Fibroblast of lung (primary cell): Measurements from ENCODE around the gene PPM1D. TPM values are rescaled to one million over a fixed set of nuclear protein-coding genes. Genes with fewer than 3 reads are reported as not detected.
A peak's percentile ranks its signal among the peaks of the same experiment; 100 is the strongest.

Source experiments
- DNase-seq, 2 donors: peaks; one replicate each; pipeline versions ENCODE4 v3.0.0 to v3.0.0-alpha.2; 2010; ENCODE audit warnings: low read depth in 2 of 2
- H2AFZ ChIP-seq: 2 replicates; pipeline ENCODE4 v1.5.1; 2012; ENCODE audit warnings: low read length, control low read depth, inconsistent platforms
- H3K27ac ChIP-seq: 2 replicates; pipeline ENCODE4 v1.5.1; 2011; ENCODE audit warnings: low read length, control low read depth; ENCODE audit not compliant: insufficient read depth
- H3K27me3 ChIP-seq: 2 replicates; pipeline ENCODE4 v1.5.1; 2011; ENCODE audit warnings: mild to moderate bottlenecking, low read length; ENCODE audit not compliant: control insufficient read depth, insufficient read depth
- H3K36me3 ChIP-seq: 2 replicates; pipeline ENCODE4 v1.5.1; 2011; ENCODE audit warnings: low read length; ENCODE audit not compliant: control insufficient read depth, insufficient read depth
- H3K4me1 ChIP-seq: 2 replicates; pipeline ENCODE4 v1.5.1; 2011; ENCODE audit warnings: low read length; ENCODE audit not compliant: control insufficient read depth, insufficient read depth; ENCODE audit errors: extremely low read depth
- H3K4me2 ChIP-seq: 2 replicates; pipeline ENCODE4 v1.5.1; 2011; ENCODE audit warnings: low read length, control low read depth; ENCODE audit not compliant: insufficient read depth; ENCODE audit errors: extremely low read depth
- H3K4me3 ChIP-seq, 4 experiments: fragments of 200-600 bp in 1 of 4; sonication (generic) in 1 of 4; replicated peaks in 1 of 4; 2 replicates each; pipeline ENCODE4 v1.5.1; 2011 to 2016; ENCODE audit warnings: low read length in 4 of 4, low read depth in 3 of 4, mild to moderate bottlenecking in 3 of 4, control low read depth in 2 of 4, inconsistent platforms in 1 of 4, mixed read lengths in 1 of 4; ENCODE audit not compliant: insufficient read depth in 1 of 4; ENCODE audit errors: control extremely low read depth in 1 of 4
- H3K79me2 ChIP-seq: 2 replicates; pipeline ENCODE4 v1.5.1; 2012; ENCODE audit warnings: mild to moderate bottlenecking, low read length, inconsistent platforms; ENCODE audit not compliant: control insufficient read depth, insufficient read depth
- H3K9ac ChIP-seq: 2 replicates; pipeline ENCODE4 v1.5.1; 2011; ENCODE audit warnings: mild to moderate bottlenecking, low read length, control low read depth; ENCODE audit not compliant: insufficient read depth
- H3K9me3 ChIP-seq: 2 replicates; pipeline ENCODE4 v1.5.1; 2012; ENCODE audit warnings: low read depth, low read length; ENCODE audit not compliant: control insufficient read depth, insufficient read depth
- H4K20me1 ChIP-seq: 2 replicates; pipeline ENCODE4 v1.5.1; 2011; ENCODE audit warnings: low read length; ENCODE audit not compliant: control insufficient read depth, insufficient read depth; ENCODE audit errors: extremely low read depth
- CTCF ChIP-seq, 2 donors: IDR thresholded peaks in 1 of 2; conservative IDR thresholded peaks in 1 of 2; 1 replicate in 1 of 2; 2 replicates in 1 of 2; pipeline ENCODE4 v1.5.1; 2011 to 2012; ENCODE audit warnings: low read length in 2 of 2, control low read depth in 1 of 2, inconsistent platforms in 1 of 2, low read depth in 1 of 2, mild to moderate bottlenecking in 1 of 2
- EZH2 ChIP-seq: IDR thresholded peaks from 2 replicates; pipeline ENCODE4 v1.5.1; 2012; ENCODE audit warnings: low read length, control low read depth, mild to moderate bottlenecking; ENCODE audit errors: missing control alignments
- polyA plus RNA-seq, 2 donors: library from polyadenylated mRNA; depleted of rRNA in 1 of 2; stranded (reverse) in 1 of 2; unstranded in 1 of 2; fragments of >200 nt; gene quantifications; 2 replicates each; pipeline ENCODE4 v1.2.1, GENCODE V29; 2011 to 2012; ENCODE audit warnings: missing spikeins in 1 of 2
- total RNA-seq: library from RNA; depleted of rRNA; stranded (reverse); fragments of >200 nt; gene quantifications from 2 replicates; pipeline ENCODE4 v1.2.1, GENCODE V29; 2014

The PPM1D gene
- total and polyA plus RNA-seq, 2 donors (not counting 1 experiment from before 2014, with no cell fraction given) = 6.8 to 12.4 TPM

GRCh38 chr17:60583008-60583407 lies 17.0 kb upstream of the PPM1D start:
- no peak for TF ChIP-seq CTCF (conservative IDR thresholded peaks at IDR 0.05 in 1 of 2, IDR thresholded peaks at IDR 0.05 in 1 of 2; ENCODE audit: low read depth in 1 of 2, low read length in 2 of 2)
- TF ChIP-seq EZH2 = no peak
- peaks cover 5% of the 10 kb centered on the region for H3K4me1 ChIP-seq

GRCh38 chr17:60585887-60586286 lies 14.1 kb upstream of the PPM1D start:
- no peak for DNase-seq
- H3K9ac ChIP-seq = no peak overlapping the region
- H3K79me2 ChIP-seq = no peaks in the 10 kb centered on the region
- H3K27ac ChIP-seq = no peak overlapping the region
- H3K4me2 ChIP-seq = no peak overlapping the region
- H3K36me3 ChIP-seq = no peaks in the 10 kb centered on the region
- no peaks in the 10 kb centered on the region for H4K20me1 ChIP-seq
- H3K27me3 ChIP-seq = no peaks in the 10 kb centered on the region
- no peak for TF ChIP-seq EZH2
- no peak for TF ChIP-seq CTCF (conservative IDR thresholded peaks at IDR 0.05 in 1 of 2, IDR thresholded peaks at IDR 0.05 in 1 of 2; ENCODE audit: low read depth in 1 of 2, low read length in 2 of 2)
- H3K9me3 ChIP-seq = no peaks in the 10 kb centered on the region
- H3K4me1 ChIP-seq = no peaks in the 10 kb centered on the region
- H3K4me3 ChIP-seq = no peak overlapping the region
- no peak overlapping the region for H2AFZ ChIP-seq

More at GRCh38 chr17:60583008-60583407, 17.0 kb upstream of the PPM1D start:
- Histone ChIP-seq H3K36me3 (no peaks in the 10 kb centered on the region), H4K20me1 (no peaks in the 10 kb centered on the region), H3K9ac (no peak overlapping the region), H2AFZ (no peak overlapping the region), H3K4me2 (no peak overlapping the region), H3K27me3 (no peaks in the 10 kb centered on the region), H3K27ac (no peak overlapping the region), H3K4me3 (no peak overlapping the region), H3K79me2 (no peaks in the 10 kb centered on the region), H3K9me3 (no peaks in the 10 kb centered on the region)
- DNase-seq = no peak

- Histone ChIP-seq H3K27me3 (no peaks in the 10 kb centered on the region), H3K36me3 (no peaks in the 10 kb centered on the region), H3K4me3 (no peak overlapping the region), H3K4me2 (no peak overlapping the region), H3K9me3 (no peaks in the 10 kb centered on the region), H3K9ac (no peak overlapping the region), H3K79me2 (no peaks in the 10 kb centered on the region), H4K20me1 (no peaks in the 10 kb centered on the region), H3K27ac (no peak overlapping the region), H3K4me1 (no peaks in the 10 kb centered on the region), H2AFZ (no peak overlapping the region)
- DNase-seq = no peak
- TF ChIP-seq EZH2 (no peak), CTCF (conservative IDR thresholded peaks at IDR 0.05 in 1 of 2, IDR thresholded peaks at IDR 0.05 in 1 of 2; ENCODE audit: low read depth in 1 of 2, low read length in 2 of 2) (peak in 1 of 2 donors; percentile 15)
Measured at GRCh38 chr17:60586288-60586974, 13.6 kb upstream of the PPM1D start.
